HepG2 (cell line): ENCODE measurements around the gene ECE2. TPM values are rescaled to one million over a fixed set of nuclear protein-coding genes. Genes with fewer than 3 reads are reported as not detected.

Experiments used
- CBX2 ChIP-seq, 2 experiments: fragments of 200-600 bp in 1 of 2; sonication (generic); formaldehyde crosslinking in 1 of 2; IDR thresholded peaks; 2 replicates each; pipeline versions ENCODE4 v1.7.0 to v1.8.1; 2018 to 2022; ENCODE audit warnings: low read depth in 2 of 2, low read length in 1 of 2, mild to moderate bottlenecking in 1 of 2, missing genetic modification reagents in 1 of 2
- CHCHD3 ChIP-seq: sonication (generic); formaldehyde crosslinking; IDR thresholded peaks from 2 replicates; pipeline ENCODE4 v1.8.0; 2022; ENCODE audit warnings: mild to moderate bottlenecking, missing genetic modification reagents, moderate library complexity
- CREB3 ChIP-seq: sonication (generic); formaldehyde crosslinking; IDR thresholded peaks from 2 replicates; pipeline ENCODE4 v1.5.0; 2020; ENCODE audit warnings: missing genetic modification reagents
- ETV6 ChIP-seq: sonication (generic); formaldehyde crosslinking; conservative IDR thresholded peaks from 2 replicates; pipeline ENCODE4 v1.4.0; 2020; ENCODE audit warnings: missing genetic modification reagents
- FLYWCH1 ChIP-seq: sonication (generic); formaldehyde crosslinking; IDR thresholded peaks from 2 replicates; pipeline ENCODE4 v1.8.1; 2023; ENCODE audit warnings: mild to moderate bottlenecking, missing genetic modification reagents
- GATAD1 ChIP-seq: IDR thresholded peaks from 2 replicates; pipeline ENCODE4 v1.6.1; 2016; ENCODE audit warnings: missing genetic modification reagents, missing compliant biosample characterization
- IKZF1 ChIP-seq: fragments of 450-650 bp; IDR thresholded peaks from 2 replicates; pipeline ENCODE4 v1.7.1; 2016
- MAZ ChIP-seq, 2 experiments: sonication (generic) in 1 of 2; formaldehyde crosslinking in 1 of 2; IDR thresholded peaks; 2 replicates each; pipeline versions ENCODE4 v1.5.0 to v1.6.1; 2012 to 2020; ENCODE audit warnings: low read depth in 2 of 2, mild to moderate bottlenecking in 2 of 2, borderline replicate concordance in 1 of 2, improper control_type of control experiment in 1 of 2, low read length in 1 of 2, missing genetic modification reagents in 1 of 2, moderate library complexity in 1 of 2
- NR1H2 ChIP-seq: sonication (generic); formaldehyde crosslinking; IDR thresholded peaks from 2 replicates; pipeline ENCODE4 v1.8.1; 2022; ENCODE audit warnings: low read depth, missing genetic modification reagents, borderline replicate concordance
- SALL1 ChIP-seq: sonication (generic); formaldehyde crosslinking; IDR thresholded peaks from 2 replicates; pipeline ENCODE4 v1.8.0; 2022; ENCODE audit warnings: mild to moderate bottlenecking, missing genetic modification reagents
- SOX5 ChIP-seq: IDR thresholded peaks from 2 replicates; pipeline ENCODE4 v1.6.1; 2016; ENCODE audit warnings: borderline replicate concordance
- TEAD3 ChIP-seq: optimal IDR thresholded peaks from 2 replicates; pipeline ENCODE3; 2016; ENCODE audit warnings: borderline replicate concordance
- ZBTB26 ChIP-seq: IDR thresholded peaks from 2 replicates; pipeline ENCODE4 v1.6.1; 2016; ENCODE audit warnings: missing compliant biosample characterization, missing genetic modification reagents, borderline replicate concordance
- ZBTB42 ChIP-seq: sonication (generic); formaldehyde crosslinking; IDR thresholded peaks from 2 replicates; pipeline ENCODE4 v1.5.0; 2020; ENCODE audit warnings: mild to moderate bottlenecking, missing genetic modification reagents
- ZFYVE20 ChIP-seq: sonication (generic); formaldehyde crosslinking; IDR thresholded peaks from 2 replicates; pipeline ENCODE4 v1.8.0; 2023; ENCODE audit warnings: low read depth, mild to moderate bottlenecking, moderate library complexity, missing genetic modification reagents, borderline replicate concordance
- ZNF143 ChIP-seq: sonication (generic); formaldehyde crosslinking; IDR thresholded peaks from 2 replicates; pipeline ENCODE4 v1.4.0; 2020; ENCODE audit warnings: missing genetic modification reagents
- ZNF230 ChIP-seq: sonication (generic); formaldehyde crosslinking; IDR thresholded peaks from 2 replicates; pipeline ENCODE4 v1.4.0; 2020; ENCODE audit warnings: mild to moderate bottlenecking, missing genetic modification reagents
- ZNF263 ChIP-seq: sonication (generic); formaldehyde crosslinking; IDR thresholded peaks from 2 replicates; pipeline ENCODE4 v1.4.0; 2020; ENCODE audit warnings: missing genetic modification reagents
- ZNF629 ChIP-seq: sonication (generic); formaldehyde crosslinking; conservative IDR thresholded peaks from 2 replicates; pipeline ENCODE4 v1.5.0; 2020; ENCODE audit warnings: missing genetic modification reagents
- ZNF713 ChIP-seq: sonication (generic); formaldehyde crosslinking; IDR thresholded peaks from 2 replicates; pipeline ENCODE4 v1.4.0; 2020; ENCODE audit warnings: mild to moderate bottlenecking, missing genetic modification reagents
- ZNF768 ChIP-seq: sonication (generic); formaldehyde crosslinking; IDR thresholded peaks from 2 replicates; pipeline ENCODE4 v1.4.0; 2020; ENCODE audit warnings: missing genetic modification reagents
- ZNF781 ChIP-seq: sonication (generic); formaldehyde crosslinking; IDR thresholded peaks from 2 replicates; pipeline ENCODE4 v1.5.1; 2020; ENCODE audit warnings: borderline replicate concordance, mild to moderate bottlenecking, missing genetic modification reagents; ENCODE audit errors: not compliant biosample characterization
- ZNF790 ChIP-seq: sonication (generic); formaldehyde crosslinking; IDR thresholded peaks from 2 replicates; pipeline ENCODE4 v1.8.0; 2022; ENCODE audit warnings: missing genetic modification reagents, mild to moderate bottlenecking, borderline replicate concordance
- ZSCAN31 ChIP-seq: sonication (generic); formaldehyde crosslinking; IDR thresholded peaks from 2 replicates; pipeline ENCODE4 v1.5.0; 2020; ENCODE audit warnings: low read depth, mild to moderate bottlenecking, missing genetic modification reagents
- polyA plus RNA-seq, 8 experiments: library from polyadenylated mRNA; depleted of rRNA in 3 of 8; stranded (reverse) in 7 of 8; unstranded in 1 of 8; fragments of >200 nt; fragmentation: Illumina TruSeq in 4 of 8; extraction: Trizol in 4 of 8; gene quantifications; 2 replicates each; pipeline versions ENCODE4 v1.2.1 to v1.2.3, GENCODE V29; 2011 to 2016; ENCODE audit warnings: low read depth in 4 of 8, missing spikeins in 1 of 8, mixed read lengths in 1 of 8; ENCODE audit not compliant: insufficient read depth in 1 of 8
- total RNA-seq, 5 experiments: library from RNA; depleted of rRNA; stranded (reverse); fragments of >200 nt; fragmentation: Illumina TruSeq; extraction: Trizol; gene quantifications; 2 replicates each; pipeline ENCODE4 v1.2.3, GENCODE V29; 2016; ENCODE audit warnings: low read depth in 1 of 5
- TF ChIP-seq, protein P1 (sequence below): IDR thresholded peaks from 2 replicates; pipeline ENCODE4 v1.6.1; 2016; ENCODE audit warnings: control low read depth
- TF ChIP-seq, protein P2 (sequence below): sonication (generic); formaldehyde crosslinking; IDR thresholded peaks from 2 replicates; pipeline ENCODE4 v1.4.0; 2020; ENCODE audit warnings: missing genetic modification reagents

ECE2 gene
- total and polyA plus RNA-seq, 2 of the 13 experiments (the other 11 are each of a cell fraction or from before 2014, with no cell fraction given): not detected

GRCh38 chr3:184248454-184249411 is 27.1 kb upstream of the ECE2 start, which contains the start of gene ALG3 (continued):
- peak; percentile 83 for TF ChIP-seq ZNF768 (CRISPR knock-in tag)
- TF ChIP-seq CBX2 (IDR thresholded peaks at IDR 0.05; ENCODE audit: low read depth, low read length): no peak
- no peak for TF ChIP-seq CBX2 (CRISPR knock-in tag; IDR thresholded peaks at IDR 0.05; ENCODE audit: low read depth)
- peak; percentile 77 for TF ChIP-seq ZNF230 (CRISPR knock-in tag)
- TF ChIP-seq ZNF629 (CRISPR knock-in tag): peak; percentile 38
- TF ChIP-seq SALL1: peak; percentile 72
- peak; percentile 87 for TF ChIP-seq ETV6 (CRISPR knock-in tag)
- peak; percentile 72 for TF ChIP-seq ZSCAN31
- peak; percentile 94 for TF ChIP-seq GATAD1 (CRISPR knock-in tag)
- no peak; the same call in 1 of the 2 replicates for TF ChIP-seq CREB3 (CRISPR knock-in tag)
- TF ChIP-seq, protein P1, sequence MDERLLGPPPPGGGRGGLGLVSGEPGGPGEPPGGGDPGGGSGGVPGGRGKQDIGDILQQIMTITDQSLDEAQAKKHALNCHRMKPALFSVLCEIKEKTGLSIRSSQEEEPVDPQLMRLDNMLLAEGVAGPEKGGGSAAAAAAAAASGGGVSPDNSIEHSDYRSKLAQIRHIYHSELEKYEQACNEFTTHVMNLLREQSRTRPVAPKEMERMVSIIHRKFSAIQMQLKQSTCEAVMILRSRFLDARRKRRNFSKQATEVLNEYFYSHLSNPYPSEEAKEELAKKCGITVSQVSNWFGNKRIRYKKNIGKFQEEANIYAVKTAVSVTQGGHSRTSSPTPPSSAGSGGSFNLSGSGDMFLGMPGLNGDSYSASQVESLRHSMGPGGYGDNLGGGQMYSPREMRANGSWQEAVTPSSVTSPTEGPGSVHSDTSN (CRISPR knock-in tag): no peak
- no peak for TF ChIP-seq IKZF1
- TF ChIP-seq, protein P2, sequence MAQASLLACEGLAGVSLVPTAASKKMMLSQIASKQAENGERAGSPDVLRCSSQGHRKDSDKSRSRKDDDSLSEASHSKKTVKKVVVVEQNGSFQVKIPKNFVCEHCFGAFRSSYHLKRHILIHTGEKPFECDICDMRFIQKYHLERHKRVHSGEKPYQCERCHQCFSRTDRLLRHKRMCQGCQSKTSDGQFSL (CRISPR knock-in tag): peak; percentile 56
- peak; percentile 78; the same call in 1 of the 2 replicates for TF ChIP-seq ZFYVE20
- peak; percentile 47; the same call in 1 of the 2 replicates for TF ChIP-seq ZNF263 (CRISPR knock-in tag)
- no peak for TF ChIP-seq NR1H2 (CRISPR knock-in tag)
- TF ChIP-seq ZBTB42 (CRISPR knock-in tag): 0 out of 2 replicates have a peak, but pooled peaks have one; percentile 13
- no peak for TF ChIP-seq CHCHD3
- peak; percentile 20; the same call in 1 of the 2 replicates for TF ChIP-seq SOX5 (CRISPR knock-in tag)
- TF ChIP-seq MAZ (IDR thresholded peaks at IDR 0.05; ENCODE audit: borderline replicate concordance, low read depth, low read length): peak; percentile 86
- TF ChIP-seq MAZ (CRISPR knock-in tag; IDR thresholded peaks at IDR 0.05; ENCODE audit: low read depth): peak; percentile 95
- peak; percentile 76 for TF ChIP-seq ZNF143
- TF ChIP-seq FLYWCH1 (CRISPR knock-in tag): no peak
- peak; percentile 26 for TF ChIP-seq TEAD3 (CRISPR knock-in tag)
- TF ChIP-seq ZNF713 (CRISPR knock-in tag): no peak
- no peak for TF ChIP-seq ZNF781
- 0 out of 2 replicates have a peak, but pooled peaks have one; percentile 50 for TF ChIP-seq ZBTB26 (CRISPR knock-in tag)
- peak; percentile 83; the same call in 1 of the 2 replicates for TF ChIP-seq ZNF790 (CRISPR knock-in tag)
